ENCODE results near the gene CARD6.
A peak's percentile ranks its signal among the peaks of the same experiment; 100 is the strongest.
"Not testable (repeated sequence)": the region's sequence is repeated elsewhere in the genome, so short reads cannot be mapped to it uniquely, and the experiment has no call there.

The CARD6 gene, protein sequence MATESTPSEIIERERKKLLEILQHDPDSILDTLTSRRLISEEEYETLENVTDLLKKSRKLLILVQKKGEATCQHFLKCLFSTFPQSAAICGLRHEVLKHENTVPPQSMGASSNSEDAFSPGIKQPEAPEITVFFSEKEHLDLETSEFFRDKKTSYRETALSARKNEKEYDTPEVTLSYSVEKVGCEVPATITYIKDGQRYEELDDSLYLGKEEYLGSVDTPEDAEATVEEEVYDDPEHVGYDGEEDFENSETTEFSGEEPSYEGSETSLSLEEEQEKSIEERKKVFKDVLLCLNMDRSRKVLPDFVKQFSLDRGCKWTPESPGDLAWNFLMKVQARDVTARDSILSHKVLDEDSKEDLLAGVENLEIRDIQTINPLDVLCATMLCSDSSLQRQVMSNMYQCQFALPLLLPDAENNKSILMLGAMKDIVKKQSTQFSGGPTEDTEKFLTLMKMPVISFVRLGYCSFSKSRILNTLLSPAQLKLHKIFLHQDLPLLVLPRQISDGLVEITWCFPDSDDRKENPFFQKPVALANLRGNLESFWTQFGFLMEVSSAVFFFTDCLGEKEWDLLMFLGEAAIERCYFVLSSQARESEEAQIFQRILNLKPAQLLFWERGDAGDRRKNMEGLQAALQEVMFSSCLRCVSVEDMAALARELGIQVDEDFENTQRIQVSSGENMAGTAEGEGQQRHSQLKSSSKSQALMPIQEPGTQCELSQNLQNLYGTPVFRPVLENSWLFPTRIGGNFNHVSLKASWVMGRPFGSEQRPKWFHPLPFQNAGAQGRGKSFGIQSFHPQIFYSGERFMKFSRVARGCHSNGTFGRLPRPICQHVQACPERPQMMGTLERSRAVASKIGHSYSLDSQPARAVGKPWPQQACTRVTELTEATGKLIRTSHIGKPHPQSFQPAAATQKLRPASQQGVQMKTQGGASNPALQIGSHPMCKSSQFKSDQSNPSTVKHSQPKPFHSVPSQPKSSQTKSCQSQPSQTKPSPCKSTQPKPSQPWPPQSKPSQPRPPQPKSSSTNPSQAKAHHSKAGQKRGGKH

DNA sequence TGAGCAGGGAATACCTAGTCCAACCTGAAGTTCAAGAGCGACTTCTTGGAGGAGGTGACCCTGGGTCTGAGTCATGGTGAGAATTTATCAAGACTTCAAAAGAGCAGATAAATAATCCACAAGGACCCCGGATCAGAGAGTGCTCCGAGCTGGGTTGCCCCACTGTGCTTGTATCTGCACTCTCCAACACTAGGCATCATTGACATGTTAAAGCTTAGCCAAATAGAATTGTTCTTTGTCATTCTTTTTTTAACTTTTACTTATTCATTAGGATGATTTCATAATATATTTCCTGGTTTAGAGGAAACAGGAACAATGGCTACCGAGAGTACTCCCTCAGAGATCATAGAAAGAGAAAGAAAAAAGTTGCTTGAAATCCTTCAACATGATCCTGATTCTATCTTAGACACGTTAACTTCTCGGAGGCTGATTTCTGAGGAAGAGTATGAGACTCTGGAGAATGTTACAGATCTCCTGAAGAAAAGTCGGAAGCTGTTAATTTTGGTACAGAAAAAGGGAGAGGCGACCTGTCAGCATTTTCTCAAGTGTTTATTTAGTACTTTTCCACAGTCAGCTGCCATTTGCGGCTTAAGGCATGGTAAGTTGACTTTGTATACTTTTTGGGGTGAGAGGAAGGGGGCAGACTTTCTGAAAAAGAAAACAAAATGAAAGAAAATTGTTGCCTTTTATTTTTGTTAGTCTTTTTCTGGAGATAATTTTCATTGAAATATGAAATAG, at the start of gene CARD6:
TSS of gene CARD6 (plus strand) at position 300 of the 738 bp plus-strand sequence. CDS start at position 316, 16 bp downstream.
- no peak for DNase-seq

DNA sequence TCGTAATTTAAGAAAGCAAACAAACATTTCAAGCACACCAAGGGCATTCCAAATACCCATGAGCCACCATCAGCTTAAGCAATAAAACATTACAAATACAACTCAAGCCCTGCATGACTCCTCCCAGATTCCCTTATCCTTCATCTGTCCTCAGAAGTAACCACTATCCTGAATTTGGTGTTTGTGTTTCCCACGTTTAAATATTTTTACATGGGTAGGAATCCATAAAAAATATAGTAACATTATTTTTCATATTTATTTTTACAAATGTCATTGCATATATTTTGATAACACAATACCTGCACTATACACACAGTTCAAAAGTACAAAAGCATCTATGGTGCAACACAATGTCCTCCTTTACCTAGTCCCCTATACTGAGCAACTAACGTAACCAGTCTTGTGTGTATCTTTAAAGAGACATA, 49.4 kb upstream of the CARD6 start:
- no peak for DNase-seq

DNA sequence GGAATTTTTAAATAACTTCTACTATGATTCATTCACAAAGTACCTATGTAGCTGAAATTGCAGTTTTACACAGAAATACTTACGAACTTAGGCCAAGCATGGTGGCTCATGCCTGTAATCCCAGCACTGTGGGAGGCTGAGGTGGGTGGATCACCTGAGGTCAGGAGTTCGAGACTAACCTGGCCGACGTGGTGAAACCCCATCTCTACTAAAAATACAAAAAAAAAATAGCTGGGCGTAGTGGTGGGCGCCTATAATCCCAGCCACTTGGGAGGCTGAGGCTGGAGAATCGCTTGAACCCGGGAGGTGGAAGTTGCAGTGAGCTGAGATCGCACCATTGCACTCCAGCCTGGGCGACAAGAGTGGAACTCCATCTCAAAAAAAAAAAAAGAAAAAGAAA, 48.5 kb upstream of the CARD6 start:
- not testable (repeated sequence) for DNase-seq

DNA sequence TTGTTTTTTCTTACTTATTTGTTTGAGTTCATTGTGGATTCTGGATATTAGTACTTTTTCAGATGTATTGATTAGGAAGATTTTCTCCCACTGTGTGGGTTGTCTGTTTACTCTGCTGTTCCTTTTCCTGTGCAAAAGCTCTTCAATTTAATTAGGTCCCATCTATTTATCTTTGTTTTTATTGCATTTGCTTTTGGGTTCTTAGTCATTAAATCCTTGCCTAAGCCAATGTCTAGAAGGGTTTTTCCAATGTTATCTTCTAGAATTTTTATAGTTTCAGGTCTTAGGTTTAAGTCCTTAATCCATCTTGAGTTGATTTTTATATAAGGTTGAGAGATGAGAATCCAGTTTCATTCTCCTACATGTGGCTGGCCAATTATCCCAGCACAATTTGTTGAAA, 46.8 kb upstream of the CARD6 start:
- not testable (repeated sequence) for DNase-seq

DNA sequence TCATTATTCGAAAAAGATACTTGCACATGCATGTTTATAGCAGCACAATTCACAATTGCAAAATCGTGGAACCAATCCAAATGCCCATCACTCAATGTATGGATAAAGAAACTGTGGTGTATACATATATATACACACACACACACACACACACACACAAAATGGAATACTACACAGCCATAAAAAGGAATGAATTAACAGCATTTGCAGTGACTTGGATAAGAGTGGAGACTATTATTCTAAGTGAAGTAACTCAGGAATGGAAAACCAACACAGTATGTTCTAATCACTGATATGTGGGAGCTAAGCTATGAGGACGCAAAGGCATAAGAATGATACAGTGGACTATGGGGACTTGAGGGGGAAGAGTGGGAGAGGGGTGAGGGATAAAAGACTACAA, 46.3 kb upstream of the CARD6 start:
- not testable (repeated sequence) for DNase-seq

DNA sequence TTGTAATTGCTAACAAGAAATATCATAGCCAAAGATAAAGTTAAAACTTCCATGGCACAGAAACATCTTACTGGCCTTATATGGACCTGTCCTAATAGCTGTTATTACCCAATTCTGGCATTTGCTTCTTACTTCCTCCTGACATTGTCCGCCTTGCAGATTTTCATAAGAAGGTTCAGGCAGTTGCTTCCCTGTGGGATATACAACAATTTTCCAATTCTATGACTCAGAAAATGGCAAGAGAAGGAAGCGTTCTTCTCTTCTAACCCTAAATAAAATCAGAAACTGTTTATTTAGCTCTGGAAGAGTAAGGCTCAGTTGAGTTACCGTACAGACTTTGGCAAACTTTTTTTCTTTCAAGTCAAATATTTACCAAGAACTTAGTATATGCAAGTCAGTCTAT, 44.7 kb upstream of the CARD6 start:
- no peak for DNase-seq

DNA sequence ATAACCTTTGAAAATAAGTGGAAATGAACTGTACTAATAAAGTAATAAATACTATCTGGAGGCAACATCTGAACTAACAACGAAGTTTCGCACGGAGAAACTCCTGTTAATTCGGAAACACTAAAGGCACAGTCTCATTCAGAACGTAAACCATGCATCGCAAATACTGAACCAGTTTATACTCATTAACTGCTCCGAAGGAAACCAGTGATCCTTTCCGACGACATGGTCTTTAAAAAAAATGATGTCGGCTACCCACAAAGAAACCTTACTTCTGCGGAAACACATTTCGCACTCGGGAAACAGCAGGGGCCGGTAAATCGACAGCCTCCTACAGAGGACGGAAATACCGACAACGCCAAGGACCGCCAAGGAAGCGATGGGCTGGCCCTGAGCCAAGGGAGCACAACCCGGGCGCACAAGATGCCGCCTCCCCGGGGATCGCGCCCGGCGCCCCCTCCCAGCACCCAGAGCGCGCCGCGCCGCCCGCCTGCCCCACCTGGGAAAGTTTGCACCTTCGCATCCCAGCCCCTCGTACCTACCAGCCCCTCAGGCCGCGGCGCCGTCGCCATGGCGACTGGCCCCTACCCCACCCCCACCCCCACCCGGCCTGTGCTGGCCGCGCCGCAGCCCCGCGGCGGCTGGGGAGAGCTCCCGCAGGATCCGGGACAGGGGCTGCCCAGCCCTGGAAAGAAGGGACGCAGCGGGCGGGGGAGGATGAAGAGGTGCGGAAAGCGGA, 43.7 kb upstream of the CARD6 start:
- peak; percentile 67 for DNase-seq

DNA sequence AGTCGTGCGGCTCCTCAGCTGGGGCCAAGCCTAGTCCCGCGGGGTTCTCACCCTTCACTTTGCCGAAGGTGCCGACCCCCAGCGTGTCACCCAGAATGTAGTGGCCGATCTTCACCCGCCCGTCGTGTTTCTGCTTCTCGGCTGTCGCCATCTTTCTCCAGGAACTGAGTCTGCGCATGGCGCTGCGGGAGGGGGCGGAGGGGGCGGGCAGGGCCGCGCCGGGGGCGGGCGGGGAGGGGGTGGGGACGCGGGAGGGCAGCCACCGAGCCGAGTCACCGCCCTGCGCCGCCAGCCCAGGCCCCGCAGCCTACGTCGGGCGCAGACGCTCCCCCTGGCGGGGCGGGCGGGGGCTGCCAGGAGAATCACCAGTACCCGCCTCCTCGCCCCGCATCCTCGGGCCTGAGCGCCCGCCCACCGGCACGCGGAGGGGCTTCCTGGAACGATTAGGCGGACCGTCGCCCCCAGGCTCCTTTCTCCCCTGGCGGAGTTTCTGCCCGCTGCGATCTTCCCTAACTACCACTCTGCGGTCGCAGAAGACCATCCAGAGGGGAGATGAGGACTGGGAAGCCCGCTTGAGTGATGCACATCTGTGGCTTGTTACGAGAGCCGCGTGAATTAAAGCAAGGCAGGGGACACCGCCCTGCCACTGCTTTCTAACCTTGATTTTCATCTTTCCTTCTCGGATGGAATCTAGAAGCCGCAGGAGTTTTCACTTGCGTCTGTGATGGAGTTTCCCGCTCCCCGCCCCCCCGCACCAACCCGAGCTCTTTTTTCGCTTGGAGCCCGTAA, 43.0 kb upstream of the CARD6 start, which contains the start of gene PRKAA1:
TSS of gene PRKAA1 (minus strand) at position 363 of the 789 bp plus-strand sequence. CDS start at position 178, 185 bp downstream.
- peak; percentile 90 for DNase-seq

DNA sequence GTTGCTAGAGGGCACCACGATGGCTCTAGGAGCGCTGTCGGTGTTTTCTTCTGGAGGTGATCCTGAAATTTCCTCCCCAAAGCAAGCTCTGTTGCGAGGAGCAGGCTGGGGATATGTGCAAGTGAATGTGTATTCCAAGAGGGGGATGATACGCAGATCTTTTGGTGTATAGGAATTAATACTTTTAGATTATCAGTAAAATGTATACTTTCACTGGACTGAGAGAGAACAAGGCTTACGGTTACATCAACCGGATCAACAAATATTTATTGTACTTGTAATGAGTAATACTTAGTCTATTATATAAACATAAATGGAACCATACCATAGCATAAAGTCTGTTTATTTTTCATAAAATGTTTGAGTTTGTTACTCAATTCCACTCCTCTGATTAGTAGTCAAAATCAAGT, 42.4 kb upstream of the CARD6 start:
- no peak for DNase-seq

DNA sequence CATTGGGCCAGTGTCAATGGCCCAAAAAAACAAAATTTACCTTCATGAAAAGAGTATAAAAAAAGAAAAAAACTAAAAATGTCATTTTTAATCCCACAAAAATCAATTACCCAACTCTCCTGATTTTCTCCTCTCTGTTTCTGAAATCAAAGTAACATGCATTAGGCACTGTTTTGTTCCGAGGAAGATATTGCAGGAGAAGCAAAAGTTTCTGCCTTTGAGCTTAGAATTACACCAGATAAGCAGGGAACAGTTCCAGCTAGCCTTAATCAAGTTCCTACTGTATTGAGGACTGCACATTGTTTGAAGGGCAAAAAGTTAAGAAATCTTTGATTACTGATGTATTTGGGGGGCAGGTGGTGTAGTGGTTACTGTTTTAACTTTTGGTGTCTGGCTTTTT, 41.9 kb upstream of the CARD6 start:
- DNase-seq = no peak

DNA sequence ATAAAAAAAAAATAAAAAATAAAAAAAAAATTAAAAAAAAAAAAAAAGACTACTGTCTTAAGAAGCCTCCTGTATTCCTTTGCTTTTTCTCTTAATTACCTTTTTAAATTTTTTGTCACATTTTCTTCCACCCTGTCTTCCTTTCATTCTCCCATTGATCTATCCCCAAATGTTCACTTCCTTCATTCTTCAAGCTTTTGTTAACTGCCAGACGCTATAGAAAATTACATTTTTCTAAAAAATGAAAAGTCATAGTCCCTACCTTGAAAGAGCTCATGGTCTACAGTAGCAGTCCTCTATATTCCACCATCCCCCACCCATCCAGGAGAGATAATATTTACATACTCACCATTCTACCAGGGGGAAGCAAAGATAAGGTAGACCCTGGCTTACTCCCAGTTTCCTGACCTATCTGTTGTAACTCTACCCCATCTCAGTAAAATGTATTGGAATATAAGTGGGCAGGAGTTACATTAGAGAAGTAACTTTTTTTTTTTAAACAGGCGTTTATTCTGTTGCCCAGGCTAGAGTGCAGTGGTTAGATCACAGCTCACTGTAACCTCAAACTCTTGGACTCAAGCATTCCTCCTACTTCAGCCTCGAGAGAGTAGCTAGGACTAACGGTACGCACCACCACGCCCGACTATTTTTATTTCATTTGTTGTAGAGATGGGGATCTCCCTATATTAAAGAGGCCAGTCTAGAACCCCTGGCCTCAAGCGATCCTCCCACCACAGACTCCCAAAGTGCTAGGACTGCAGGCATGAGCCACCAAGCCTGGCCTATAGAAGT, 39.2 kb upstream of the CARD6 start:
- no peak for DNase-seq

DNA sequence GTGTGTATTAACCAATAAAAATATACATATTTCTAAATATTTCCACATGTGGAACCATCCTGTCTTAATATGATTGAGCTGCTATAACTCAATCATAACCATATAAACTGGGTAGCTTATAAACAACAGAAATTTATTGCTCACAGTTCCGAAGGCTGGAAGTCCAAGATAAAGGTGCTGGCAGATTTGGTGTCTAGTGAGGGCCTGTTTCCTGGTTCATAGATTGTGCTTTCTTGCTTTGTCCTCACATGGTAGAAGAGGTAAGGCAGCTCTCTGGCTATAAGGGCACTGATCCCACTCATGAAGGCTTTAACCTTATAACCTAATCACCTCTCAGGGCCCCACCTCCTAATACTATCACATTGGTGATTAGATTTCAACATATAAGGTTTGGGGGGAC, 29.0 kb upstream of the CARD6 start:
- DNase-seq = no peak

DNA sequence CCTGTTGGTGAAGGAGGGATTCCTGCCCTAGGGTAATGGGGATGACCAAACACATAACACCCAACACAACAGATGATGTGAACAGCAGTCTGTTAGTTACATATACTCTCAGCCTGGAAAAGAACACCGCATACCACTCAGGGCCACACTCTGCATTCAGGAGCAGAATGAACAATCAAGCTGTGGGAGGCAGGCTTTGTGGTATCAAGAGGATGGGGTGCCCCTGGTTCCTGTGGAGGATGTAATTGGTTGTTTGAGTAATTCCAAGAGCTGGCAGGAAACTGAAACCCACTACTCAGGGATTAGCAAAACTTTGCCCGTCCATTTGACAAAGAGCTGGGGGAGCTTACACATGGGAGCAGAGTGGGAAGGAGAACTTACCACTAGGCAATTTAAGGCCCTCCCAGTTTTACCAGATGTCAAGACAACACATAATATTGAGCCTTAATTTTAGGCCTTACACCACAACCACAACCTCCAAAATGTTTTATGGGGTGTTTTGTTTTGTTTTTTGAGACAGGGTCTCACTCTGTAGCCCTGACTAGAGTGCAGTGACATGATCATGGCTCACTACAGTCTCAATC, 27.4 kb upstream of the CARD6 start:
- DNase-seq = no peak

DNA sequence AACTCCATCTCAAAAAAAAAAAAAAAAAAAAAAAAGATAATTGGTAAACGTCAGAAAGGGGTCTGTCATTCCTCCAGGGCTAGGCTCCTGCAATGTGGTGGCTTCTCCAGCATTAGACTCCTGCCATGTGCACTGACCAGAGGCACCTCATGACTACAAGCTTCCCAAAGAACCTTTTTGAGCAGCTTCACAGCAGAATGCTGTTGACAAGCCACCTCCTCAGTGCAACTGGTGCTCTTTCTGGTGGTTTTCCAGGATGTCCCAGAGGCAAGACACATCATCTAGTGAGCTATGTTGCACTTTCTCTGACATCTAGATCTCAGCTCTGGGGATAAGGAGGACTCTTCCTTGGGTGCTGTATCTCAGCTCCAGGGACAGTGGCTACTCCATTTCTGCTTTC, 17.7 kb upstream of the CARD6 start:
- DNase-seq = no peak

DNA sequence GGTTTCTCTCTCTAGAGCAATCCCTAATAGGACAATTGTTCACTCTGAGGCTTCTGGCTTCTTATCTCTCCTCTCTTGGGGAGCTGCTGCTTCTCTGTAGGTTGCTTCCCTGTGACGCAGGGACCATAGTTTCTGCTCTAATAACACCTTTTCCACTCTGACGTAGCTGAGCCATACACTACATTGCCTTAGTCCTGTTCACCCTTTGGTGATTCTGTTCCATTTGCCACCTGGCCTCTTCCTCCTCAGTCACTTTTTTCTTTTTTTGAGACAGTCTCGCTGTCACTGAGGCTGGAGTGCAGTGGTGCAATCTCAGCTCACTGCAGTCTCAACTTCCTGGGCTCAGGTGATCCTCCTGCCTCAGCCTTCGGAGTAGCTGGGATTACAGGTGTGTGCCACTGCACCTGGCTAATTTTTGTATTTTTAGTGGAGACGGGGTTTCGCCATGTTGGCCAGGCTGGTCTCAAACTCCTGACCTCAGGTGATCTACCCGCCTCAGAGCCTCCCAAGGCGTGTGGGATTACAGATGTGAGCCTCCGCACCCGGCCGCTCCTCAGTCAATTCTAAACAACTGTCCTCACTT, 15.6 kb upstream of the CARD6 start:
- not testable (repeated sequence) for DNase-seq

DNA sequence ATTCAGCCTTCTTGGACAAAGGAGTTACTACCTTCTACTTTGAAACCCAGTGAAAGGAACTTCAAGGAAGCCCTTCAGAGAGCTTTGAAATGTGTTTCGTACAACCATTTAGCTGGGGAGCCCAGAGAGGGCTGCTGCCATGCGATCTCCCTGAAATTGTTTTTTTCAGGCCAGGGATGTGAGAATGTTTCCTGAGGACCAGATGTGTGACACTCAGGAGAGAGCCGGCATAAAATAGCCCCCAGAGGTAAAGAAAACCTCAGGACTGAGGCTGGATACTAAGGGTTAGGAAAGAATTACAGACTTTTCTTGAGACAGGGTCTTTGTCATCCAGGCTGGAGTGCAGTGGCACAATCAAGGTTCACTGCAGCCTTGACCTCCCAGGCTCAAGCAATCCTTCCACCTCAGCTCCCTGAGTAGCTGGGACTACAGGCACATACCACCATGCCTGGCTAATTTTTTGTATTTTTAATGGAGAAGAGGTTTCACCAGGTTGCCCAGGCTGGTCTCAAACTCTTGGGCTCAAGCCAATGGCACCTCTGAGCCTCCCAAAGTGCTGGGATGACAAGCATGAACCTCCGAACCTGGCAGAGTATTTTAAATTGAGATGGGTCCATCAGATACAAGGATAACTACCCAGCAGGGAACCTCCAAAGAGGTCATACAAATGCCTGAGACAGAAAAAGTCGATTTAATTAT, 14.5 kb upstream of the CARD6 start:
- no peak for DNase-seq

DNA sequence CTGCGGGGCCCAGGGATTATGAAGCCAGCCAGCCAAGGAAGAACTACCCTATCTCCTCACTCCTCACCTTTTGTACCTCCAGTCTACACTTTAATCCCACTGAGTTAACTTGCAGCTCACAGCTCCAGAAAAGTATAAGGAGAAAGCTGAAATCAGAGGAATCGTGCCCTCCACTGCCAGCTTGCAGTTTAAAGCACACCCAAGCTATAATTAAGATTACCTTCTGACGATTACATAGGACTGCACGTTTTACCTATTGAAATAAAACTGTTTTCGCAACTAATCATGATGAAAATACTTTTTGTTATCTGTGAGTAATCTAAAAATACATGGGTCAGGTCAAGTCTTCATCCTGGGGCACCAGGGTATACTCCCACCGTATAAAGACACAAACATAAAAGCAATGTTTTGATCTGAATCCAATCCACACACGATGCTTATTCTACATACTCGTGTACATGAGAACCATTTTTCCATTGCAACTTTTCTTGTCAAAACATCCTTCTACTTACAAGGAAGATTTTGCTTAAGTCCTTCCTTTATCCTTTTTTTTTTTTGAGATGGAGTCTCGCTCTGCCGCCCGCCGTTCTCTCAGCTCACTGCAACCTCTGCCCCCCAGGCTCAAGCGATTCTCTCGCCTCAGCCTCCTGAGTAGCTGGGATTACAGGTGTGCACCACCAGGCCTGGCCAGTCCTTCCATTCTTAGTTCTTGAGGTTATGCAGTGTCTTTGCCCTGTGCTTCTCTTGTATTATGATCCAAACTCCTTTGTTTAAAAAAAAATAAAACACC, 13.8 kb upstream of the CARD6 start:
- no peak for DNase-seq

Measured in activated gamma-delta T cell treated with Interleukin-2 at 50 U/mL for 16 hours (primary cell).